HFFc6 (cell line): ENCODE measurements around the gene DDX42. TPM values are rescaled to one million over a fixed set of nuclear protein-coding genes. Genes with fewer than 3 reads are reported as not detected.
A peak's percentile ranks its signal among the peaks of the same experiment; 100 is the strongest.

Experiments
- DNase-seq: peaks from one replicate; pipeline ENCODE4 v3.0.0-alpha.2; 2018
- H3K27ac Mint-ChIP-seq: 2 replicates; pipeline ENCODE4 v1.8.0; 2020; ENCODE audit warnings: mild to moderate bottlenecking, mixed read lengths
- H3K27me3 Mint-ChIP-seq: 2 replicates; pipeline ENCODE4 v1.8.0; 2021; ENCODE audit warnings: mild to moderate bottlenecking, moderate library complexity, mixed read lengths; ENCODE audit not compliant: insufficient read depth
- H3K36me3 Mint-ChIP-seq: 2 replicates; pipeline ENCODE4 v1.8.0; 2021; ENCODE audit warnings: low read depth, mixed read lengths
- H3K4me1 Mint-ChIP-seq: 2 replicates; pipeline ENCODE4 v1.8.0; 2020; ENCODE audit warnings: low read depth, mixed read lengths
- H3K4me3 Mint-ChIP-seq: 2 replicates; pipeline ENCODE4 v1.8.0; 2020; ENCODE audit warnings: mild to moderate bottlenecking, moderate library complexity, mixed read lengths
- H3K9me3 Mint-ChIP-seq: 2 replicates; pipeline ENCODE4 v1.8.0; 2020; ENCODE audit warnings: mild to moderate bottlenecking, mixed read lengths
- total RNA-seq, 6 experiments: library from RNA; stranded (reverse); fragmentation: NEBNext Ultra II Directional; extraction: Animal tissue kit (Norgen Biotek cat#: 25700); gene quantifications; 2 replicates in 1 of 6; 3 replicates in 5 of 6; pipeline ENCODE4 v1.2.3, GENCODE V29; 2021
- TF ChIP-seq, protein P1 (sequence below): fragments of 200-600 bp; sonication (generic); IDR thresholded peaks from 2 replicates; pipeline ENCODE4 v1.5.0; 2021; ENCODE audit warnings: antibody characterized with exemption, mild to moderate bottlenecking

Gene DDX42
- total RNA-seq, 6 experiments from 2014 or later: 76.2 to 88.4 (median 80.2) TPM

DNA sequence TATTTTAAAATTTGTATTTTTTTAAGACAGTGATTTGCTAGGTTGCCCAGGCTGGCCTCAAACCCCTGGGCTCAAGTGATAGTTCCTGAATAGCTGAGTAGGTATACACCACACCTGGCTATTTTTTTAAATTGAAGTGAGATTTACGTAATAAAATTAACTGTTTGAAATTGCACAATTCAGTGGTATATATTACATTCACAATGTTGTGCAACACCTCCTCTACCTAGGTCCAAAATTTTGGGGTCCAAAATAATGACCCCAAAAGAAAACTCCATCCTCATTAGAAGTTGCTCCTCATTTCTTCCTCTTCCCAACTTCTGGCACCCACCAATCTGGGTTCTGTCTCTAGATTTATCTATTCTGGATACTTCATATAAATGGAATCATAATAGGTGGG is 71.5 kb downstream of the DDX42 start:
- H3K36me3 Mint-ChIP-seq: peaks cover 7% of the 10 kb centered on the region; the same call in 1 of the 2 replicates
- DNase-seq: no peak
- no peak overlapping the region for H3K27ac Mint-ChIP-seq
- H3K4me3 Mint-ChIP-seq: no peak overlapping the region
- peaks cover 10% of the 10 kb centered on the region for H3K27me3 Mint-ChIP-seq
- TF ChIP-seq, protein P1, sequence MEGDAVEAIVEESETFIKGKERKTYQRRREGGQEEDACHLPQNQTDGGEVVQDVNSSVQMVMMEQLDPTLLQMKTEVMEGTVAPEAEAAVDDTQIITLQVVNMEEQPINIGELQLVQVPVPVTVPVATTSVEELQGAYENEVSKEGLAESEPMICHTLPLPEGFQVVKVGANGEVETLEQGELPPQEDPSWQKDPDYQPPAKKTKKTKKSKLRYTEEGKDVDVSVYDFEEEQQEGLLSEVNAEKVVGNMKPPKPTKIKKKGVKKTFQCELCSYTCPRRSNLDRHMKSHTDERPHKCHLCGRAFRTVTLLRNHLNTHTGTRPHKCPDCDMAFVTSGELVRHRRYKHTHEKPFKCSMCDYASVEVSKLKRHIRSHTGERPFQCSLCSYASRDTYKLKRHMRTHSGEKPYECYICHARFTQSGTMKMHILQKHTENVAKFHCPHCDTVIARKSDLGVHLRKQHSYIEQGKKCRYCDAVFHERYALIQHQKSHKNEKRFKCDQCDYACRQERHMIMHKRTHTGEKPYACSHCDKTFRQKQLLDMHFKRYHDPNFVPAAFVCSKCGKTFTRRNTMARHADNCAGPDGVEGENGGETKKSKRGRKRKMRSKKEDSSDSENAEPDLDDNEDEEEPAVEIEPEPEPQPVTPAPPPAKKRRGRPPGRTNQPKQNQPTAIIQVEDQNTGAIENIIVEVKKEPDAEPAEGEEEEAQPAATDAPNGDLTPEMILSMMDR: no peak
- peaks cover 9% of the 10 kb centered on the region for H3K9me3 Mint-ChIP-seq
- peaks cover 24% of the 10 kb centered on the region for H3K4me1 Mint-ChIP-seq

DNA sequence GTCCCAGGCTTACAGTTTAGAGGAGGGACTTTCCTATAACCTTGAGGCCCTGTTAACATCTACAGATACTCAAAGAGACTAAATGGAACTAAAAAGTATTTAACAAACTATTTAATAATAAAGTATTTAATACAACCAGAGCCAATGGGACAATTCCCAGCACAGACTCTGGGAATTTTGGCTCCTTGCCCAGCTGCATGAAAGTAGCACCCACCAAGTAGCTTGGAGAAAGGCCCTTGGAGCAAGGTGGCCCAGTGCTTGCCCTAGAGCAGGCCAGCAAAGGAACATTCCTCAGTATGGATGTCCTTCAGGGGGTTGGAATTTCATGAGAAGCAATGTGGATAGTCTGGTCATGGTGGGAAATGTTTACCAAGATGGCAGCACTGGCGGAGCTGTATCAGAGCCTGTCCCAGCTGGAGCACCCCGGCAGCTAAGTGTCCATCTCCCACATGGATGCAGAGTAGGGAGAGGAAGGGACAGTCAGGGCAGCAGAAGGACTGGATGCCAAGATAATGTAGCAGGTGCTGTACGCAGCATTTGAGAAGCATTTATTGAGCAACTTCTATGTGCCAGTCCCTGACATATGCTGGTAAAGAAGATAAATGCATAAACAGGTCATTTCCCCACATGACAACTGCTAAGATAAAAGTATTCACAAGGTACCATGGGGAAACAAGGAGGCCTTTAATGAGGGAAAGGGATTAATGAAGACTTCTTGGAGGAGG is 73.7 kb downstream of the DDX42 start:
- no peak overlapping the region for H3K4me3 Mint-ChIP-seq
- H3K9me3 Mint-ChIP-seq: peaks cover 9% of the 10 kb centered on the region
- no peak for DNase-seq
- peaks cover 14% of the 10 kb centered on the region for H3K4me1 Mint-ChIP-seq
- TF ChIP-seq, protein P1: no peak
- peaks cover 13% of the 10 kb centered on the region for H3K27me3 Mint-ChIP-seq
- H3K27ac Mint-ChIP-seq: no peak overlapping the region
- H3K36me3 Mint-ChIP-seq: peaks cover 7% of the 10 kb centered on the region; the same call in 1 of the 2 replicates

DNA sequence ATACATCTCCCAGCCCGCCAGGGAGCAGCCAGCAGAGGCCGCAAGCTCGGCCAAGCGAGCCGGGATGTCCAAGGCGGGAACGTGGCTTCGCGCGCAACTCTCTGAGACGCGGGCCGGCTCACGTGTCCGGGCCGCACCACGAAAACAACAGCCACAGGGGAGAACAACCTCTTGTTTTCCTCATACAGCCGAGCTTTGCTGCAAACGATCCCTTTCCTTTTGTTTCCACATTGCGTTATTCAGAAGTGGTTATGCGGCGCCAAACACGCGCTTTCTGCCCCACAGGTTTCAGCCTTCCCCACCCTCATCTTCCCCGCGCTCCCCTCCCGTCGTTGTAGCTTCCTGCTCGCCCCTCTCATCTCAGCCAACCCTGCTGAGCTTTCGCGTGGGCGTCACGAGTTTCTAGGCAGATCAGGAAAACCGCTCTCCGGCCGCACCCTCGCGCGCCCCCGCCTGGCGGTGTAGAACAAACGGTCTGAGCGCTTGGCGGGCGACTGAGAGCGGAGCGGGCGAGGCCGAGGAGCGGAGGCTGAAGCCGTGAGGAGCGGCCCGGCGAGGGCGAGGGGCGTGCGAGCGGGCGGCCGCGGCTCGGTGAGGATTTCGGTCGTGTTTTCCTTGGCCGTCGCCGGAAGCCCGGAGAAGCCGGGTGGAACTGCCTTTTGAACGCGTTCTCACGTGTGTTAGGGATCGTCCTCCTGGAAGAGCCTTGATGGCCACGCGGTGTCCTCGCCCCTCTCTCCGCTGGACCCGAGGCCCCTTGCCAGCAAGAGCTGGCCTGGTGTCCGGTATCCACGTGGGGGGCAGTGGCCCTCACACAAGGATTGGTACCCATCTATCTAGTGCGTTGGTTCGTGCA is 75.1 kb downstream of the DDX42 start:
- peak overlapping the region; percentile 26; the same call in 1 of the 2 replicates for H3K27ac Mint-ChIP-seq
- TF ChIP-seq, protein P1: peak; percentile 61
- H3K4me3 Mint-ChIP-seq: peak overlapping the region; percentile 65
- peaks cover 7% of the 10 kb centered on the region; the same call in 1 of the 2 replicates for H3K36me3 Mint-ChIP-seq
- H3K27me3 Mint-ChIP-seq: peaks cover 13% of the 10 kb centered on the region
- peak; percentile 50 for DNase-seq
- peaks cover 7% of the 10 kb centered on the region for H3K4me1 Mint-ChIP-seq
- peaks cover 9% of the 10 kb centered on the region for H3K9me3 Mint-ChIP-seq

DNA sequence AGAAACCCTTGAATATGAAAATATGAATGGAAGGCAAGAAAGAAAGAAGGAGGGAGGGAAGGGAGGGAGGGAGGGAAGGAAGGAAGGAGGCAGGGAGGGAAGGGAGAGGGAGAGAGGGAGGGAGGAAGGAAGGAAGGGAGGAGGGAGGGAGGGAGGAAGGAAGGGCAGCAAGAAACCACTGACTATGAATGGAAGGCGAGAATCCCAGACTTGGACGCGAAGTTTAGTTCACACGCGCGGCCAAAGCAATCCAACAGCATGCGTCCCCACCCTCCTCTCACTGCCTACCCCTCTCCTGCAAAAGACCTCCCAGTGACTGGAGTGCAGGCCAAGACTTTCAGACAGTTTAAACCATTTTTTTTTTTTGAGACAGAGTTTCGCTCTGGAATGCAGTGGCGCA is 76.4 kb downstream of the DDX42 start:
- peaks cover 9% of the 10 kb centered on the region for H3K9me3 Mint-ChIP-seq
- no peak overlapping the region for H3K4me3 Mint-ChIP-seq
- TF ChIP-seq, protein P1: no peak
- no peak for DNase-seq
- peaks cover 18% of the 10 kb centered on the region for H3K27me3 Mint-ChIP-seq
- no peak overlapping the region for H3K27ac Mint-ChIP-seq
- H3K36me3 Mint-ChIP-seq: peaks cover 7% of the 10 kb centered on the region; the same call in 1 of the 2 replicates
- H3K4me1 Mint-ChIP-seq: peaks cover 5% of the 10 kb centered on the region

DNA sequence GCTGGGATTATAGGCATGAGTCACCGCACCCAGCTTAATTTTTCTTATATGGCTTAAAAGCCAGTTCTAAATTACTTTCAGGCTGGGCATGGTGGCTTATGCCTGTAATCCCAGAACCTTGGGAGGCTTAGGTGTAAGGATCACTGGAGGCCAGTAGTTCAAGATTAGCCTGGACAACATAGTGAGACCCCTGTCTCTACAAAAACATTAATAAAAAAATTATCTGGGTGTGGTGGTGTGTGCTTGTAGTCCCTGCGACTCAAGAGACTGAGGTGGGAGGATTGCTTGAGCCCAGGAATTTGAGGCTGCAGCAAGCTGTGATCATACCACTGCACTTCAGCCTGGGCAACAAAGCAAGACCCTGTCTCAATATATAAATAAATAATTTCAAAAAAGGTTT is 79.3 kb downstream of the DDX42 start:
- Mint-ChIP-seq H3K9me3 (peaks cover 5% of the 10 kb centered on the region), H3K27ac (no peak overlapping the region), H3K27me3 (peaks cover 28% of the 10 kb centered on the region), H3K4me3 (no peak overlapping the region), H3K4me1 (peaks cover 5% of the 10 kb centered on the region), H3K36me3 (peaks cover 1% of the 10 kb centered on the region; the same call in 1 of the 2 replicates)
- no peak for DNase-seq
- TF ChIP-seq, protein P1: no peak
